Activated naive CD4-positive, alpha-beta T cell treated with anti-CD3 and anti-CD28 coated beads, Interleukin-2, amount 50 U/mL, for 72 hours (primary cell): Measurements from ENCODE around the gene NIPAL3. TPM values are rescaled to one million over a fixed set of nuclear protein-coding genes. Genes with fewer than 3 reads are reported as not detected.

Experiments used
- ATAC-seq, 2 donors: fragments of 150-1000 bp; cut with Tn5 transposase; 2 replicates each; pipeline ENCODE4 v1.10.0; 2021; ENCODE audit warnings: mild to moderate bottlenecking in 2 of 2, moderate library complexity in 2 of 2
- DNase-seq, 2 donors: peaks; one replicate each; pipeline ENCODE4 v3.0.0; 2021 to 2022; ENCODE audit warnings: low spot score in 2 of 2
- H3K27ac Mint-ChIP-seq, 2 donors: one replicate each; pipeline ENCODE4 v1.8.0; 2022; ENCODE audit warnings: mild to moderate bottlenecking in 2 of 2, mixed read lengths in 2 of 2
- H3K36me3 Mint-ChIP-seq, 2 donors: one replicate each; pipeline ENCODE4 v1.8.0; 2022; ENCODE audit warnings: mixed read lengths in 2 of 2
- H3K9me3 Mint-ChIP-seq, 2 donors: one replicate each; pipeline ENCODE4 v1.8.0; 2022; ENCODE audit warnings: mixed read lengths in 2 of 2
- total RNA-seq, 2 donors: library from RNA; stranded (reverse); gene quantifications; one replicate each; pipeline ENCODE4 v1.2.3, GENCODE V29; 2022

The NIPAL3 gene
- total RNA-seq, 2 donors from 2014 or later, result 40.7 to 66.1 TPM

DNA sequence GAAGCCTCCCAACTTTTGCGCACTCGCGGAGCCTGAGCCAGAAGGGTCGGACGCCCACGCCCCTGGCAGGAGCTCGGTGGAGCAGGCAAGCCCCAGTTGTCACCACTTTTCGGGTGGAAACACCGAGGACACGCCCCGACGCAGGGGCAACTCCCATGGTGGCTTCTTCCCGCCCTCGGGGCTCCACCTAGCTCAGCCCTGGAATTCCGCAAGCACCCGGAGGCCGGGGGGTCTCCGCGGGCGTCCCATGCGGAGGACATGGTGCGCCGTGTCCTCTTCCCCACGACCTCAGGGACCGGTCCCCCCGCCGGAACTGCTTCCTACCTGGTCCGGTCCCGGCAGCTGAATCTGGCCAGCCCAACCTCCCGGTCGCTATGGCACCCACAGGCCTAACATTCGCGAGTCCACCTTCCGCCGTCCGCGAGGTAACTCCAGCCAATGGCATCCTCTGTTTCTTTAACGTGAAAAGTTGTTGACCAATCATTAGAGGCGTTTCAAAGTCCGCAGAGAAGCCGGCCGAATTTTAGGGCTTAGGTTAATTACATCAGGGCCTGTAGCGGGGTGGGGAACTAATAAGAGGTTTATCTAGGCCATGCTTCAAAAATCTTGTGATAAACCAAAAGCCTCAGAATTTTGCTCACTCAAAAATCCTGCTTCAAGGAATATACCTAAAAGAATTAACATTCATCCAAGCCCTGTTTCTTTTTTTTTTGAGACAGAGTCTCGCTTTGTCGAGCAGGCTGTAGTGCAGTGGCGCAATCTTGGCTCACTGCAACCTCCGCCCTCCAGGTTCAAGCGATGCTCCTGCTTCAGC lies 2.0 kb upstream of the NIPAL3 start, which contains the start of gene STPG1:
TSS of gene STPG1 (minus strand) at position 433 of the 814 bp plus-strand sequence. CDS start 12,394 bp downstream, outside the sequence.
- ATAC-seq (peak; percentile 45 to 54), DNase-seq (peak; percentile 85 to 91)
- Mint-ChIP-seq H3K36me3 (peaks cover 10 to 12% of the 10 kb centered on the region in 2 donors), H3K27ac (peak within 1 kb of the TSS; percentile 89 to 97), H3K9me3 (no peaks in the 10 kb centered on the region)

DNA sequence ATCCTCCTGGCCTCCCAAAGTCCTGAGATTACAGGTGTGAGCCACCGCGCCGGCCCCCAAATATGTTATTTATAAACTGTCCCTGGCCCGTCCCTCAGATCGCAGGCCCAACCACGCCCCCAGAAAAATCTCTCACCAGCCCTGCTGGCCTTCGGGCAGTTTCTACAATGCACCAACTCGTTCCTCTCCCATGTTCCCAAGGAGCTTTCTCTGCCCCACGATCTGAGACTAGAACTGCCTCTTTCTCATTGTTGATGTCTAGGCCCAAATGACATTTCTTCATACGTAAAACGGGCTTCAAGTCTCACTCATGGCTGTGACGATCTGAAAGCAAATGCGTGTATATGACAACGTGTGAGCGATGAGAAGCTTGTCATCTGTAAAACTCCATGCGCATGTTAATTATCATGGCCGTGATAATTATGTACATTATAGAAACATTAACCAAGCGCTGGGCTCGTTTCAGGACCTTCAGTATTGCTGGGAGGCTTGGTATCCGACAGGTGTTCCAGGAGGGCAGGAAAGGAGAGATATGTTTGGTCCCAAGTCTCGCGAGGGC lies 748 bp upstream of the NIPAL3 start:
- H3K27ac Mint-ChIP-seq, result peak overlapping the region; percentile 82 to 97
- DNase-seq, result no peak

DNA sequence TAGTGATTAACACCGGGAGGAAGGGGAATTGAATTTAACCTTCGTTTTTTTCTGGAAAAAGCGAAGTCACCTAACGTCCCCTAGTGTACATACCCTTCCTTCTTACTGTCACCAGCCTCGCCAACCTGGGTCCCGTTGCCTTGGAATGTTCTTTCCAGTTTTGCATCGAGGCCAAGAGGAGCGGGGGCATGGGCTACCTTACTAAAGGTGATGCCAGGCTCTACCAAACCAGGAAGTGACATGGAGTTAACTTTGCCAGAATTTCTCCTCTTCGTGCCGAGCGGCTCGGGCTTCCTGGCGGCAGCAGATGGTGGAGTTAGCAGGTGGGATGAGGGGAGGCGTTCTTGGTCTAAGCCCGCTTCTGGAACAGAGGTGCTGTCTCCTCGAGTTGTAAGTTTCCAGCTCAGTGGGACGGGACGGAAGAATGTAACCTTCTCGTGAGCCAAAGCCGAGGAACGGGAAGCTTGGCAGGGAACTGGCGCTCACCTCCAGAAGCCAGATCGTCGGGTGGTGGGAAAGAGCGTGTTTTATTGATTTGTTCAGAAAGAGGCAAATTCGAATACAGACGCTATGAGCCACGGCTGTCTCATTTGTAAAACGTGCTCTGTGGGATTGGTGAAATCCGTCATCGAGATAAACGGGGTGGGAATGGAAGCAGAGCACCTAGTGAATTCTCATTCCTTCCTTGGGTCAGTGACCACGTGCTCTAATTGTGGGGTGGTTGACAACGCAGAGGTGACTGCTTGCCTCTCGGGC lies 486 bp downstream of the NIPAL3 start:
- ATAC-seq (peak in 1 of 2 donors; percentile 13), DNase-seq (peak in 1 of 2 donors; percentile 58)
- Mint-ChIP-seq H3K36me3 (peaks cover 25% of the 10 kb centered on the region in 2 donors), H3K9me3 (no peaks in the 10 kb centered on the region), H3K27ac (peak overlapping the region; percentile 96 to 97)

More for the DNA sequence above, 748 bp upstream of the NIPAL3 start:
- H3K9me3 Mint-ChIP-seq, result no peaks in the 10 kb centered on the region
- H3K36me3 Mint-ChIP-seq, result peaks cover 19 to 22% of the 10 kb centered on the region in 2 donors
- ATAC-seq, result no peak

DNA sequence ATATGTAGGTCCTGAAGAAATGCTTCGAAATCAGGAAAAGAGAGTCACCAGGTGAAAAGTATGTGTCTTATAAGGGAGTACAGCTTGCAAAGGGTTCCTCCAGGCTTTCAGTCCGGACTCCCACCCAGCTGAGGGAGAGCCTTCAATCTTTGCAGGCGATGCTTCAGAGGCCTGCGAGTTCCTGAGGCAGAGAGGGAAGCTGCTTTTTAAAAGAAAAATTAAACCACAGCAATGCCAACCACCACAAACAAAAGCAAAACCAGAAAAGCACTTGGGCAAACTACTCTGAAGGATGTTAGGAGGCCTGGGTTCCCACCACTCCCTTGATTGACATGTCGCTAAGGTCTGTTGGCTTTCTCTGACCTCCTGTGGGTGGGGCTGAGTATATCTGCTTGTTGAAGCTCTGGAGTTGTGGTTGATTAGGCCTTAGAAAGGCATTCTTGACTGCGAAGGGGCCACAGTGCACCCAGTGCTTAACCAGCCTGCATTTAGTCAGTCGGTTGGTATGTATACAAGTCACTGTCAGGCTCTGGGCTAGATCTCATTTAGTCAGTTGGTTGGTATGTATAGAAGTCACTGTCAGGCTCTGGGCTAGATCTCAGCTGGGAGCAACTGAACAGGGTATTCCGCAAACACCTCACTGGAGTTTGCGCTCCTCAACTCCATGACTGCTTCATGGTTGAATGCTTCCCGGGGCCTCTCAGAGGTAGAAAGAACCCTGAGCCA lies 1.2 kb downstream of the NIPAL3 start:
- ATAC-seq, result peak; percentile 11 to 18
- H3K36me3 Mint-ChIP-seq, result peaks cover 27 to 33% of the 10 kb centered on the region in 2 donors
- H3K9me3 Mint-ChIP-seq, result no peaks in the 10 kb centered on the region
- peak in 1 of 2 donors; percentile 59 for DNase-seq
- peak overlapping the region; percentile 96 to 97 for H3K27ac Mint-ChIP-seq

DNA sequence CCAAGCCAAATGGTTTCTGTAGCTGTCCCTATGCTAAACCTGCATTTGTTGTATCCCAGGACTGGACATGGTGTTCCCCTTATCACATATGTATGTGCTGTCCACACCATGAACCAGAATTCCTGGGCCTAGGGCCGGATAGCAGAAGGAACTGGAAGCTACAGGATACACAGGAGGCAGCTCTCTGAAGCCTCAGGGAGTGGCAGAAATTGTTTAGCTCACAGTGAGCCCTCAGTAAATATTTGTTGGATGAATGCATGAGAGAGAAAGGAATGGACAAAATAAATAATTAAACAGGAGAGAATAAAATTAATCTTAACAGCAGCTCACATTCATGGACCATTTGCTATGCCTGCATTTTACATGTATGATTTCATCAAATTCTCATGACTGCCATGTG lies 2.1 kb downstream of the NIPAL3 start:
- no peaks in the 10 kb centered on the region for H3K9me3 Mint-ChIP-seq
- H3K36me3 Mint-ChIP-seq, result peaks cover 32 to 41% of the 10 kb centered on the region in 2 donors
- DNase-seq, result no peak
- H3K27ac Mint-ChIP-seq, result peak overlapping the region in 1 of 2 donors; percentile 97
- ATAC-seq, result no peak

DNA sequence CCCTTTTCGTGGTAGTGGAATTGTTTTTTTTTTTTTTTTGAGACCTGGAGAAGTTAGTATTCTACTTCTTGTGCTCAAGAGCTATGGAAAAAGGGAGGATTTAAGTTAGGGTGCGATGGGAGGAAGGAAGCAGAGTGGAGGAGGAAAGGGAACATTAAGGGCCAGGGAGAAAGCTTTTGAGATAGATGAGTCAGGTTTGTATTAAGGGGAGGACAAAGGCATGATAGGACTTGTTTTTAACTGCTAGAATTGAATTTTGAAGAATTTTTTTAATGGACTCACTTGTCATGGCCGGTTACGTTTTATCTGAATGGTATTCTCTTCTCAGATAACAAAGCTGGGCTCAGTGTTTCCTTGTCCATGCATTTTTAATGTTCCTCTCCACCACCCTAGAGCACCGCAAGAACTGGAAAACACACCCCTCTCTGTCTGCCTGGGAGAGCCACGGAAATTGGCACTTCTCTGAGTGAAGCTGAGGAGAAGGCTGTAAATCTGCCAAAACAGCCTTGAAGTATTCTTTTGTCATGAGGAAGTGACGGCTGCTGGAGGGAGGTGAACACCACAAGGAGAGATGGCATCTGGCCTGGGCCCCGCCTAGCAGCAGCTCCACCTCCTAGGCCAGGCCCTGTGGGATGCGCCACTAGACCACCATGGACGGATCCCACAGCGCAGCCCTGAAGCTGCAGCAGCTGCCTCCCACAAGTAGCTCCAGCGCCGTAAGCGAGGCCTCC lies 3.5 kb downstream of the NIPAL3 start:
- peak overlapping the region; percentile 47 to 97 for H3K27ac Mint-ChIP-seq

DNA sequence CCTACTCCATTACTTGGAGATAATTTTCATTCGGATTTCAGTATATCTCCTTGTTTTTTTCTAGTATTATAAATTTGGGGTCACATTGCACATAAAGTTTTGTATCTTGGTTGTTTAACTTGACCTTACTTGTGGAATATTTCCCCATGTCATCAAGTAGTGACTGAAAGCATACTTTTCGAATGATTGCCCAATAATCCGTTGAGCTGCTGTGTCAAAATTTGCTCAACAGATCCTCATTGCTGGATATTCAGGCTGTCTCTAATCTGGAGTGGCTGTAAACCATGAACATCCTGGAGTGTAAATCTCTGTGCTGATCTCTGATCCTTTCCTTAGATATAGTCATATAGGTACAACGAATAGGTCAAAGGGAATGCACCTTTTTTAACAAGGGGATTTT lies 4.9 kb downstream of the NIPAL3 start:
- DNase-seq, result no peak
- peak in 1 of 2 donors; percentile 48 for ATAC-seq
- H3K36me3 Mint-ChIP-seq, result peaks cover 39 to 62% of the 10 kb centered on the region in 2 donors

More for the DNA sequence above, 3.5 kb downstream of the NIPAL3 start:
- Mint-ChIP-seq H3K36me3 (peaks cover 37 to 55% of the 10 kb centered on the region in 2 donors), H3K9me3 (no peaks in the 10 kb centered on the region)
- ATAC-seq (no peak), DNase-seq (no peak)

DNA sequence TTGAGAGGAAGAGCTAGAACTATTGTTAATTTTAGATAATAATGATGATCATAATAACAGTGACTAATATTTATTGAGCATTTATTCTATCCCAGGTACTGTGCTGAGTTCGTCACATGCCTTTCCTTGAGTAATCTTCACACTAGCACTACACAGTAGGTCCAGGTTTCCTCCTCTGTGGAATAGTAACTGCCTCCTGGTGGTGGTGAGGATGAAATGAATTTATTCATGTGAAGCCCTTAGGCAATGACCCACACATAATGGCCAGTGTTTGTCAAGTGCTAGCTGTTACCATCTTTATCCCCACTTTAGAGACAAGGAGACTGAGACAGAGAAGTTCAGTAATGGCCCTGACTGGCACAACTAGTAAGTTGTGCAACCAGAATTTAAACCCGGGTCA lies 5.9 kb downstream of the NIPAL3 start:
- Mint-ChIP-seq H3K27ac (no peak overlapping the region), H3K9me3 (no peaks in the 10 kb centered on the region), H3K36me3 (peaks cover 30 to 62% of the 10 kb centered on the region in 2 donors)
- DNase-seq (no peak), ATAC-seq (no peak)

More for the DNA sequence above, 4.9 kb downstream of the NIPAL3 start:
- Mint-ChIP-seq H3K27ac (no peak overlapping the region), H3K9me3 (no peaks in the 10 kb centered on the region)

DNA sequence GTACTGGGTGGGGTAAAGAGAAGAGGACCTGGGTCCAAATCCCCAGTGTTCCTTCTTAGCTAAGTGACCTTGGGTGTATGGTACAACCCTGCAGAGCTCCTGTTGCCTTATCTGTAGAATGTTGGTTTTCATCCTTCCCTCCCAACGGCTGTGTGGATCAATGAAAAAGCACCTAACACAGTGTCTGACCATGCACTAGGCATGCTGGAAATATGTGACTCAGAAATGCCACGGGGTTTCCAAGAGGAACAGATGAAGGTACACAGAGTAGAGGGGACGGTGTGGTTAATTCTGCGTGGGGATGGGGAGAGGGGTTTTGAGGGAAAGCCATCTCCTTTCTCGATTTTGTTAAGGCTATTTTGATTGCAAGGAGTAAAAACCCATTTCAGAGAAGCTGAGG lies 8.6 kb downstream of the NIPAL3 start:
- H3K27ac Mint-ChIP-seq, result peak overlapping the region; percentile 39 to 70
- no peaks in the 10 kb centered on the region for H3K9me3 Mint-ChIP-seq
- H3K36me3 Mint-ChIP-seq, result peaks cover 26 to 76% of the 10 kb centered on the region in 2 donors
- DNase-seq, result no peak
- ATAC-seq, result peak in 1 of 2 donors; percentile 63

DNA sequence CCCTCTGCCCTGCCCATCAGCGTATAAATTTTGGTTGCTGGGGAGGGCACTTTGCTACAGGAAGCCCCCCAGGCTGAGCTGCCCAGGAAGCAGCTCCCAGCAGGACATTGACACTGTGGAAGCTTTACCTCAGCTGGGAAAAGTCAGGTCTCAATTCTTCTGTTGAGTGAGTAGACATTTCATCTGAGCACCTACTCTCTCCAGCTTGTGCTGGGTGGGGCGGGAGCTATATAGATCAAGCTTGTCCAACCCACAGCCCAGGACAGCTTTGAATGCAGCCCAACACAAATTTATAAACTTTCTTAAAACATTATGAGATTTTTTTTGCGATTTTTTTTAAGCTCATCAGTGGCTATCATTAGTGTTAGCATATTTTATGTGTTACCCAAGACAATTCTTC lies 9.4 kb downstream of the NIPAL3 start:
- no peak for DNase-seq
- Mint-ChIP-seq H3K36me3 (peaks cover 21 to 69% of the 10 kb centered on the region in 2 donors), H3K27ac (peak overlapping the region in 1 of 2 donors; percentile 5), H3K9me3 (no peaks in the 10 kb centered on the region)
- ATAC-seq, result no peak

DNA sequence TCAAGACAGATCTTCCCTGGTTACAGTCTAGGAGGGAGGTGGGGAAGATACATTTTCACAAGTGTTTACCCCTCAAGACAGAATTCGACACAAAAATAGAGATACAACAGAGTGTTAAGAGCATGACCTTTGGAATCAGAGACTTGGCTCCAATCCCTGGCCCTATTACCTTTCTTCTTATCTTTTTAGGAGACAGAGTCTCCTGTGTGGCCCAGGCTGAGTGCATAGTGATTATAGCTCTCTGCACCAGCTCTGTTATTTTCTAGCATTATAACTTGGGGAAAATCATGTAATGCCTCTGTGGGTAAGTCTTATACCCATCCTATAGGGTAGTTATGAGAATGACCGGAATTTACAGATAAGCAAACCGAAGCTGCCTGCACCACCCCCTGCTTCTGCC lies 9.8 kb downstream of the NIPAL3 start:
- Mint-ChIP-seq H3K36me3 (peaks cover 21 to 67% of the 10 kb centered on the region in 2 donors), H3K27ac (peak overlapping the region in 1 of 2 donors; percentile 5), H3K9me3 (no peaks in the 10 kb centered on the region)
- ATAC-seq (no peak), DNase-seq (no peak)

DNA sequence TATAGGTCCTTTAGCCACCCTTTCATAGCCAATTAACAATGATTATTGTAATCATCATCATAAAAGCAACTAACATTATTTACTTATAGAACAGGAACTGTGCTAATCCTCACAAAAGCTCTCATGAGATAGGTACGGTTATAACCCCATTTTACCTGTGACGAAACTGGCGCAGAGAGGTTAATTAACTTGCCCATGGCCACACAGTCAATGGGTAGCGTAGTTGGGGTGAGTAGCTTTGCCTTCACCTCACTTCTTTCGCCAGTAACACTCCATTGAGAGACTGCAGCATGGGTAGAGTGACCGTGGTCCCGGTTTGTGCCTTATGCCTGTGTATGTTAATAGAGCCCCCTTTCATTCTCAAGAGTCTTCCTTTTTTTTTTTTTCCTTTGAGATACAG lies 10.3 kb downstream of the NIPAL3 start:
- peaks cover 20 to 66% of the 10 kb centered on the region in 2 donors for H3K36me3 Mint-ChIP-seq
- H3K27ac Mint-ChIP-seq, result peak overlapping the region in 1 of 2 donors; percentile 31
- H3K9me3 Mint-ChIP-seq, result no peaks in the 10 kb centered on the region
- ATAC-seq (no peak), DNase-seq (no peak)

DNA sequence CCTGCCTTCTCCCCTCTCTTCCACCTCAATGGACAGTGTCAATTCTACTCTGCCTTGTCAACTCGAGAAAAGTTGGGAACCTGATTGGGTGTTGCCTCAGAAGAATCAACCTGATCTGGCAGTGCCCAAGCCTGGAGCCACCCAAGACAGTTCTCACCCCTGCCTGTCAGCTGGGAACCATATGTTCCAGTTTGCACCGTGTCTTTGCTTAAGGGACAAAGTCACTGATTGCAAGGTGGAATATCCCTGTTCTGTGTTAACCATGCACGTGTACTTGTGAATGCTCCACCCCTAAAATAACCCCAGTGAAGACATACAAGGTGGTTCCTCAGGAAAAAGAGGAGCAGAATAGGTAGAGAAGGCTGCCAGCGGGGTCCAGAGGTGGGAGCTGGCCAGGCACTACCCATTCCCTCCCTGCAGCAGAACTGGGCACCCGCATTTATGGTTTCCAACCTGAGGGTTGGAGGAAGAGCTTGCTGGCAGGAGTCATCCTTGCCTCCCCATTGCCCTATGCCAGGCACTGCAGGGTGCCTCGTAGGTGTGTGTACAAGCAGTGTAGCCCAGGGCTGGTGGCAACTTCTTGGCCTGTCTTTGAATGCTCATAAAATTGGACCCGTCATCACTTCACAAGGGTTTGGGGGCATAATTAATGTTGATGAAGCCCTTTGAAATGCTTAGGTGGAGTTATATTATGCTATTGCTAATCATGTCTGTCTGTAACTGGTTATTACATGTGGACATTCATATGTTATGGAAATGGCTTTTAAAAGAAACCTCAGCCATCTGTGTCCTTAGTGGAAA lies 11.3 kb downstream of the NIPAL3 start:
- no peak for DNase-seq
- peaks cover 16 to 55% of the 10 kb centered on the region in 2 donors for H3K36me3 Mint-ChIP-seq
- ATAC-seq, result no peak
- H3K27ac Mint-ChIP-seq, result no peak overlapping the region
- no peaks in the 10 kb centered on the region for H3K9me3 Mint-ChIP-seq

DNA sequence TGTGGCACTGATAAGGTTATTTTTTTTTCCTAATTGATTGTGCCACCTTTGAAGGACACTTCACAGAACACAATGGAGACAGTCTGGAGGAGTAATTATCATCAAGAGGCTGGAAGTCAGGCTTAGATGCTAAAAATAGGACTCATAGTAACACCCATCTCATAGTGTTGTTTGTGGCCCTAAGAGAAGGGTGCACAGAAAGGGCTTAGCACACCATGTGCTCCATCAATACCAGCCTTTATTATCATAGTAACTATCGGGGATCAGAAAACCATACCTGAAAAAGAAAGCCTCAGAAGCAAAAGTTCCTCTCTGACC lies 11.9 kb downstream of the NIPAL3 start:
- H3K36me3 Mint-ChIP-seq, result peaks cover 13 to 50% of the 10 kb centered on the region in 2 donors
- ATAC-seq (no peak), DNase-seq (no peak)
- H3K9me3 Mint-ChIP-seq, result no peaks in the 10 kb centered on the region
- no peak overlapping the region for H3K27ac Mint-ChIP-seq

DNA sequence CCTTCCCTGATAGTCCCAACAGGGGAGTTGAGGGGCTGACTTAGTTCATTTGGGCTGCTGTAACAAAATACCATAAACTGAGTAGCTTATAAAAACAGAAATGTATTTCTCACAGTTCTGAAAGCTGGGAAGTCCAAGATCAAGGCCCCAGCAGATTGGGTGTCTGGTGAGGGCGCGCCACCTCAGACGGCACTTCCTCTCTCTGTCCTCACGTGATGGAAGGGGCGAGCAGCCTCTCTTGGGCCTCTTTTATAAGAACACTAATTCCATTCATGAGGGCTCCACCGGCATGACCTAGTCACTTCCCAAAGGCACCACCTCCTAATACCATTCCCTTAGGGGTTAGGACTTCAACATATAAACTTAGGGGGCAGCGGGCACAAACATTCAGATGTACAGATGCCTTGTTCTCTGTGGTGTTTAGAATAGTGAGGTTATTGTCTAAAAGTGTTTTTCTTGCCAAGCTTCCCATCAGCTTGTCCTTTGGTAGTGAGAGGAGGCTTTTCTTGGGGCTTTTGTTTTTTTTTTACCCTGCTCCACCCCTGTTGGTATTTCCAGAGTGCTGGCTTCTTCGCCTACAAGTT lies 20.3 kb downstream of the NIPAL3 start:
- Mint-ChIP-seq H3K36me3 (peaks cover 0 to 20% of the 10 kb centered on the region in 2 donors), H3K9me3 (peaks cover 0 to 4% of the 10 kb centered on the region in 2 donors), H3K27ac (no peak overlapping the region)
- ATAC-seq (no peak), DNase-seq (no peak)
